ENCODE results near the gene STRN.
A peak's percentile ranks its signal among the peaks of the same experiment; 100 is the strongest.

The STRN gene

GRCh38 chr2:36964496-36965058 is 1.8 kb downstream of the STRN start:
- Histone ChIP-seq H3K27me3 (ENCODE audit: control insufficient read depth in 5 of 5, insufficient read depth in 4 of 5, low read length in 5 of 5) (no peaks in the 10 kb centered on the region), H3K27ac (ENCODE audit: low read depth, low read length) (no peak overlapping the region), H3K9ac (ENCODE audit: low read length in 5 of 5) (peak overlapping the region in 1 of 5 donors; percentile 86), H3K36me3 (ENCODE audit: control insufficient read depth in 5 of 5, insufficient read depth in 5 of 5, low read length in 5 of 5) (no peaks in the 10 kb centered on the region), H3K4me3 (ENCODE audit: low read depth in 1 of 5, low read length in 5 of 5) (peak overlapping the region in 2 of 5 donors; percentile 86 to 90), H3K4me1 (ENCODE audit: control insufficient read depth in 5 of 5, insufficient read depth in 5 of 5, low read length in 5 of 5) (peaks cover 0 to 27% (median 23%) of the 10 kb centered on the region in 5 donors), H3K9me3 (ENCODE audit: control insufficient read depth in 5 of 5, low read length in 5 of 5) (no peaks in the 10 kb centered on the region)

DNA sequence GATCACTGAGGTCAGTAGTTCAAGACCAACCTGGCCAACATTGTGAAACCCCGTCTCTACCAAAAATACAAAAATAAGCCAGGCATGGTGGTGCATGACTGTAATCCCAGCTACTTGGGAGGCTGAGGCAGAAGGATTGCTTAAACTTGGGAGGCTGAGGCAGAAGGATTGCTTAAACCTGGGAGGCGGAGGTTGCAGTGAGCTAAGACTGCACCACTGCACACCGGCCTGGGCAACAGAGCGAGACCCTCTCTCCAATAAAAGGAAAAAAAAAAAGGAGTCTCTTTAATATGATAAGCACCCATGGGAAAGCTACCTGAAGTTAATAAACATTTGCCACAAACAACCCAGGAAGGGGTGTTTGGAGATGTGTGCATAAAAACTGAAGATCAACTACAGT is 2.6 kb downstream of the STRN start:
- H3K9me3 ChIP-seq (ENCODE audit: control insufficient read depth in 5 of 5, low read length in 5 of 5): no peaks in the 10 kb centered on the region
- no peak overlapping the region for H3K9ac ChIP-seq (ENCODE audit: low read length in 5 of 5)
- no peak overlapping the region for H3K27ac ChIP-seq (ENCODE audit: low read depth, low read length)
- no peak overlapping the region for H3K4me3 ChIP-seq (ENCODE audit: low read depth in 1 of 5, low read length in 5 of 5)
- no peaks in the 10 kb centered on the region for H3K36me3 ChIP-seq (ENCODE audit: control insufficient read depth in 5 of 5, insufficient read depth in 5 of 5, low read length in 5 of 5)
- H3K27me3 ChIP-seq (ENCODE audit: control insufficient read depth in 5 of 5, insufficient read depth in 4 of 5, low read length in 5 of 5): no peaks in the 10 kb centered on the region
- H3K4me1 ChIP-seq (ENCODE audit: control insufficient read depth in 5 of 5, insufficient read depth in 5 of 5, low read length in 5 of 5): peaks cover 0 to 27% (median 23%) of the 10 kb centered on the region in 5 donors

DNA sequence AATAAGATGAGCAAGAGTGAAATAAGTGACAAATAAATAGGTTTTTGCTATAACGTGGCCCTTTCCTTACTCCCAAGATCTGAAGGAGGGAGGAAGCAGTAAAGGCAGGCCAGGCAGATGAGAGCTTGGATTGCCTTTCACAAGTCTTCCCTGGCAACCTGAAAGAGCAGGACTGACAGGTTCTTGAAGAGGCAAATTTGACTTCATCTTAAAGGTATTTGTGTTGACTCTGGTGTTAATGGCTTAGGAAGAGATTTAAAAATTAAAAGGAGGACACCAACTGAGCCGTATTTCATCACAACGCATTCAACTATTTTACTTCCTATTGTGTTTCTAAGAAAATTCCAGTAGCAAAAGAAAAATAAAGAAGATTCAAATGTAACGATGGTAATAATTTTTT is 3.2 kb downstream of the STRN start:
- no peaks in the 10 kb centered on the region for H3K36me3 ChIP-seq (ENCODE audit: control insufficient read depth in 5 of 5, insufficient read depth in 5 of 5, low read length in 5 of 5)
- H3K4me1 ChIP-seq (ENCODE audit: control insufficient read depth in 5 of 5, insufficient read depth in 5 of 5, low read length in 5 of 5): peaks cover 0 to 27% (median 23%) of the 10 kb centered on the region in 5 donors
- H3K9me3 ChIP-seq (ENCODE audit: control insufficient read depth in 5 of 5, low read length in 5 of 5): no peaks in the 10 kb centered on the region
- H3K27me3 ChIP-seq (ENCODE audit: control insufficient read depth in 5 of 5, insufficient read depth in 4 of 5, low read length in 5 of 5): no peaks in the 10 kb centered on the region
- H3K4me3 ChIP-seq (ENCODE audit: low read depth in 1 of 5, low read length in 5 of 5): no peak overlapping the region
- no peak overlapping the region for H3K9ac ChIP-seq (ENCODE audit: low read length in 5 of 5)
- H3K27ac ChIP-seq (ENCODE audit: low read depth, low read length): no peak overlapping the region

- Histone ChIP-seq H3K27ac (ENCODE audit: low read depth, low read length) (no peak overlapping the region), H3K4me3 (ENCODE audit: low read depth in 1 of 5, low read length in 5 of 5) (no peak overlapping the region), H3K9me3 (ENCODE audit: control insufficient read depth in 5 of 5, low read length in 5 of 5) (no peaks in the 10 kb centered on the region), H3K4me1 (ENCODE audit: control insufficient read depth in 5 of 5, insufficient read depth in 5 of 5, low read length in 5 of 5) (peaks cover 0 to 18% (median 14%) of the 10 kb centered on the region in 5 donors), H3K27me3 (ENCODE audit: control insufficient read depth in 5 of 5, insufficient read depth in 4 of 5, low read length in 5 of 5) (no peaks in the 10 kb centered on the region), H3K9ac (ENCODE audit: low read length in 5 of 5) (no peak overlapping the region), H3K36me3 (ENCODE audit: control insufficient read depth in 5 of 5, insufficient read depth in 5 of 5, low read length in 5 of 5) (no peaks in the 10 kb centered on the region)
Observed at GRCh38 chr2:36960773-36961172, 5.6 kb downstream of the STRN start.

GRCh38 chr2:36960005-36960675 is 6.2 kb downstream of the STRN start:
- no peak overlapping the region for H3K4me3 ChIP-seq (ENCODE audit: low read depth in 1 of 5, low read length in 5 of 5)
- H3K27me3 ChIP-seq (ENCODE audit: control insufficient read depth in 5 of 5, insufficient read depth in 4 of 5, low read length in 5 of 5): no peaks in the 10 kb centered on the region
- H3K9me3 ChIP-seq (ENCODE audit: control insufficient read depth in 5 of 5, low read length in 5 of 5): no peaks in the 10 kb centered on the region
- H3K27ac ChIP-seq (ENCODE audit: low read depth, low read length): no peak overlapping the region
- H3K36me3 ChIP-seq (ENCODE audit: control insufficient read depth in 5 of 5, insufficient read depth in 5 of 5, low read length in 5 of 5): no peaks in the 10 kb centered on the region
- H3K9ac ChIP-seq (ENCODE audit: low read length in 5 of 5): no peak overlapping the region
- peaks cover 0 to 11% (median 7%) of the 10 kb centered on the region in 5 donors for H3K4me1 ChIP-seq (ENCODE audit: control insufficient read depth in 5 of 5, insufficient read depth in 5 of 5, low read length in 5 of 5)

- no peak overlapping the region for H3K9ac ChIP-seq (ENCODE audit: low read length in 5 of 5)
- H3K36me3 ChIP-seq (ENCODE audit: control insufficient read depth in 5 of 5, insufficient read depth in 5 of 5, low read length in 5 of 5): no peaks in the 10 kb centered on the region
- H3K4me3 ChIP-seq (ENCODE audit: low read depth in 1 of 5, low read length in 5 of 5): no peak overlapping the region
- no peaks in the 10 kb centered on the region for H3K27me3 ChIP-seq (ENCODE audit: control insufficient read depth in 5 of 5, insufficient read depth in 4 of 5, low read length in 5 of 5)
- H3K9me3 ChIP-seq (ENCODE audit: control insufficient read depth in 5 of 5, low read length in 5 of 5): no peaks in the 10 kb centered on the region
- no peak overlapping the region for H3K27ac ChIP-seq (ENCODE audit: low read depth, low read length)
- H3K4me1 ChIP-seq (ENCODE audit: control insufficient read depth in 5 of 5, insufficient read depth in 5 of 5, low read length in 5 of 5): peaks cover 0 to 6% (median 3%) of the 10 kb centered on the region in 5 donors
Observed at GRCh38 chr2:36954977-36955607, 11.2 kb downstream of the STRN start.

DNA sequence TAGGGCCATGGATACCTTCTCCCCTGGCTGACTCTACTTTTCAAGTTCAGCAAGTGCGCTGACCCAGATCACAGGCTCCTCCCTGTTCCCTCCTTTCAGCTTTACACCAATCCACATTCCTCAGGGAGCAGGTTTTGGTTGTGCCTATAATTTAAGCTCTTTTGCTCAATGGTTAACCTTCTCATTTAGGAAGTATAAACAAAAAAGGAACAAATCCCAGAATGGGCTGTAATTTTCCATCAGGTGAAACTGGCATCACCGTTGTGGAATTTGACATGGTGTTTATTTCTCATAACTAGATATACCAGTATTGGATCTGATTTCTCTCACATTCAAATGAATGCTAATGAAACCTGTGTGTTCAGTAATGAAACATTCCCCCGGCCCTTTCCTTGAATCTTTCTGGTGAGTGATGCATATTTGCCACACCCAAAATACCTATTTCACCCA is 13.6 kb downstream of the STRN start:
- H3K9ac ChIP-seq (ENCODE audit: low read length in 5 of 5): no peak overlapping the region
- no peaks in the 10 kb centered on the region for H3K27me3 ChIP-seq (ENCODE audit: control insufficient read depth in 5 of 5, insufficient read depth in 4 of 5, low read length in 5 of 5)
- H3K4me1 ChIP-seq (ENCODE audit: control insufficient read depth in 5 of 5, insufficient read depth in 5 of 5, low read length in 5 of 5): peaks cover 0 to 6% (median 3%) of the 10 kb centered on the region in 5 donors
- no peaks in the 10 kb centered on the region for H3K9me3 ChIP-seq (ENCODE audit: control insufficient read depth in 5 of 5, low read length in 5 of 5)
- H3K27ac ChIP-seq (ENCODE audit: low read depth, low read length): no peak overlapping the region
- no peaks in the 10 kb centered on the region for H3K36me3 ChIP-seq (ENCODE audit: control insufficient read depth in 5 of 5, insufficient read depth in 5 of 5, low read length in 5 of 5)
- H3K4me3 ChIP-seq (ENCODE audit: low read depth in 1 of 5, low read length in 5 of 5): no peak overlapping the region

DNA sequence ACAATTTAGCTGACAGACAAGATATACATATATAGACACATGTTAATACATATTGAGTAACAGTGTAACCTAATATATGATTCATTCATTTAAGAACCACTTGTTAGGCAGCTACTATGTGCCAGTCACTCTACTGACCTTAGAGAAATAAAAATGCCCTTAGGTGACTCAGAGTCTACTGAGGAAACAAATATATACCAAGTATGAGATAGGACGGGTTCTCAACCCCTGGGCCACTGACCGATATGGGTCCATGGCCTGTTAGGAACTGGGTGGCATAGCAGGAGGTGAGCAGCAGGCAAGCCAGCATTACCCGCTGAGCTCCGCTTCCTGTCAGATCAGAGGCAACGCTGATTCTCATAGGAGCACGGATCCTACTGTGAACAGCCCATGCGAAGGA is 14.8 kb downstream of the STRN start:
- Histone ChIP-seq H3K4me1 (ENCODE audit: control insufficient read depth in 5 of 5, insufficient read depth in 5 of 5, low read length in 5 of 5) (peaks cover 0 to 6% (median 0%) of the 10 kb centered on the region in 5 donors), H3K9ac (ENCODE audit: low read length in 5 of 5) (no peak overlapping the region), H3K27me3 (ENCODE audit: control insufficient read depth in 5 of 5, insufficient read depth in 4 of 5, low read length in 5 of 5) (no peaks in the 10 kb centered on the region), H3K4me3 (ENCODE audit: low read depth in 1 of 5, low read length in 5 of 5) (no peak overlapping the region), H3K9me3 (ENCODE audit: control insufficient read depth in 5 of 5, low read length in 5 of 5) (no peaks in the 10 kb centered on the region), H3K36me3 (ENCODE audit: control insufficient read depth in 5 of 5, insufficient read depth in 5 of 5, low read length in 5 of 5) (no peaks in the 10 kb centered on the region), H3K27ac (ENCODE audit: low read depth, low read length) (no peak overlapping the region)

DNA sequence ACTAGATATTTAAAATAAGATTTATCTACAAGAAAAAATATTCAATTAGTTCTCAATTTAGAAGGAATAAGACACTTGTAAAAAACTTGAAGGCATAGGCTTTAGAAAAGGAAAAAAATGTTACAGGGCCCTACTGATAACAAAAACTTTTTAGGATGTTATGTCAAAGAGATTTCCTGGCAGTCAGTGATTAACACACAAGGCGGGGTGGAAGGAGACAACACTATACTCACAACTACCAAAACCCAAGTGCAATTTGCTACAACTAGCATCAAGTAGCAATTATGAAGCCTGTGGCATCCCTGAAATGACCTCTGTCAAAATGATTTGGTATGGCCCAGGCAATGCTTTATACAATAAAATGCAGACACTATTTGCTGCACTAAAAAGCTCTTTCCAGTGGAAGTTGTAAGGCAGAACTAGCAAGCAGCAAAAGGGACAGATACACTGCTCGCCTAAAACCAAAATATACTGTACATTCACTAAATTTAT is 15.3 kb downstream of the STRN start:
- H3K9me3 ChIP-seq (ENCODE audit: control insufficient read depth in 5 of 5, low read length in 5 of 5): no peaks in the 10 kb centered on the region

DNA sequence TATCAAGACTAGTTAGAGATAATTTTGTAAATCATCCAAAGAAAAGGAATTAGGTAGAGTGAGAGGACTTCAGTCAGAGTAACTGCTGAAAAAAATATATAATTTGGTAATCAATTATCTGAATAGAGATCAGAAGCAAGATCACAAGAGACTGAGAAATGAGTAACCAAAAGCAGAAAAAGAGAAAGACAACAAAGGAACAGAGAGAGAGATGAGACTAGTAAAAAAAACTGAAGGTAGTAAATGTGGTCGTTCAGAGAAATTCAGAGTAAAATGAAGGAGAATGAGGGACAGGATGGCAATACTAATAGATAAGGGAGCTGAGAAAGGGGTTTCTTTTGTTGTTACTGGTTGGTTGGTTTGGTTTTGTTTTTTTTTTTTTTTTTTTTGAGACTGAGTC is 16.5 kb downstream of the STRN start:
- H3K27ac ChIP-seq (ENCODE audit: low read depth, low read length): no peak overlapping the region
- H3K9me3 ChIP-seq (ENCODE audit: control insufficient read depth in 5 of 5, low read length in 5 of 5): no peaks in the 10 kb centered on the region
- H3K27me3 ChIP-seq (ENCODE audit: control insufficient read depth in 5 of 5, insufficient read depth in 4 of 5, low read length in 5 of 5): no peaks in the 10 kb centered on the region
- H3K4me1 ChIP-seq (ENCODE audit: control insufficient read depth in 5 of 5, insufficient read depth in 5 of 5, low read length in 5 of 5): peaks cover 0 to 6% (median 0%) of the 10 kb centered on the region in 5 donors
- H3K4me3 ChIP-seq (ENCODE audit: low read depth in 1 of 5, low read length in 5 of 5): no peak overlapping the region
- no peak overlapping the region for H3K9ac ChIP-seq (ENCODE audit: low read length in 5 of 5)
- H3K36me3 ChIP-seq (ENCODE audit: control insufficient read depth in 5 of 5, insufficient read depth in 5 of 5, low read length in 5 of 5): no peaks in the 10 kb centered on the region

More for the DNA sequence above, 15.3 kb downstream of the STRN start:
- no peak overlapping the region for H3K9ac ChIP-seq (ENCODE audit: low read length in 5 of 5)
- no peak overlapping the region for H3K27ac ChIP-seq (ENCODE audit: low read depth, low read length)
- H3K4me1 ChIP-seq (ENCODE audit: control insufficient read depth in 5 of 5, insufficient read depth in 5 of 5, low read length in 5 of 5): peaks cover 0 to 6% (median 0%) of the 10 kb centered on the region in 5 donors
- no peaks in the 10 kb centered on the region for H3K27me3 ChIP-seq (ENCODE audit: control insufficient read depth in 5 of 5, insufficient read depth in 4 of 5, low read length in 5 of 5)
- no peaks in the 10 kb centered on the region for H3K36me3 ChIP-seq (ENCODE audit: control insufficient read depth in 5 of 5, insufficient read depth in 5 of 5, low read length in 5 of 5)
- no peak overlapping the region for H3K4me3 ChIP-seq (ENCODE audit: low read depth in 1 of 5, low read length in 5 of 5)

All from subcutaneous abdominal adipose tissue (tissue), 5 donors.